Lower lobe of right lung (tissue), 2 donors: ENCODE data around the gene PRKG2. TPM values are rescaled to one million over a fixed set of nuclear protein-coding genes. Genes with fewer than 3 reads are reported as not detected.

Source experiments
- ATAC-seq, 2 donors: fragments of 200-7000 bp; cut with Tn5 transposase; one replicate each; pipeline ENCODE4 v1.9.1; 2020 to 2022; ENCODE audit warnings: mild to moderate bottlenecking in 2 of 2, moderate library complexity in 2 of 2
- DNase-seq: peaks from one replicate; pipeline ENCODE4 v3.0.0-alpha.2; 2020
- H3K27ac ChIP-seq: fragments of 200-600 bp; one replicate; pipeline ENCODE4 v1.8.0; 2022
- H3K27me3 ChIP-seq: fragments of 200-600 bp; one replicate; pipeline ENCODE4 v1.8.0; 2022; ENCODE audit warnings: low read depth
- H3K36me3 ChIP-seq: fragments of 200-600 bp; one replicate; pipeline ENCODE4 v1.8.0; 2022; ENCODE audit warnings: mild to moderate bottlenecking
- H3K4me1 ChIP-seq: fragments of 200-600 bp; one replicate; pipeline ENCODE4 v1.8.0; 2022
- H3K4me3 ChIP-seq: fragments of 200-600 bp; one replicate; pipeline ENCODE4 v1.8.0; 2022; ENCODE audit warnings: mild to moderate bottlenecking
- H3K9me3 ChIP-seq: fragments of 200-600 bp; one replicate; pipeline ENCODE4 v1.8.0; 2022
- intact Hi-C: fragments of 100-400 bp; cut with DNase I; formaldehyde crosslinking; loops from one replicate; pipeline ENCODE4 v1.11.0; 2022
- total RNA-seq: library from RNA; stranded (reverse); fragmentation: NEBNext Ultra II Directional; extraction: Animal tissue kit (Norgen Biotek cat#: 25700); gene quantifications from one replicate; pipeline ENCODE4 v1.2.1, GENCODE V29; 2021
- TF ChIP-seq, protein P1 (sequence below): fragments of 200-600 bp; IDR thresholded peaks from one replicate; pipeline ENCODE4 v1.8.0; 2022; ENCODE audit warnings: antibody characterized with exemption, mild to moderate bottlenecking
- donor health status: DM: no; HTN: yes; CAD: no; lungs with severe emphysema.

Gene PRKG2
- total RNA-seq, 1 donor from 2014 or later, result 6.4 TPM

DNA sequence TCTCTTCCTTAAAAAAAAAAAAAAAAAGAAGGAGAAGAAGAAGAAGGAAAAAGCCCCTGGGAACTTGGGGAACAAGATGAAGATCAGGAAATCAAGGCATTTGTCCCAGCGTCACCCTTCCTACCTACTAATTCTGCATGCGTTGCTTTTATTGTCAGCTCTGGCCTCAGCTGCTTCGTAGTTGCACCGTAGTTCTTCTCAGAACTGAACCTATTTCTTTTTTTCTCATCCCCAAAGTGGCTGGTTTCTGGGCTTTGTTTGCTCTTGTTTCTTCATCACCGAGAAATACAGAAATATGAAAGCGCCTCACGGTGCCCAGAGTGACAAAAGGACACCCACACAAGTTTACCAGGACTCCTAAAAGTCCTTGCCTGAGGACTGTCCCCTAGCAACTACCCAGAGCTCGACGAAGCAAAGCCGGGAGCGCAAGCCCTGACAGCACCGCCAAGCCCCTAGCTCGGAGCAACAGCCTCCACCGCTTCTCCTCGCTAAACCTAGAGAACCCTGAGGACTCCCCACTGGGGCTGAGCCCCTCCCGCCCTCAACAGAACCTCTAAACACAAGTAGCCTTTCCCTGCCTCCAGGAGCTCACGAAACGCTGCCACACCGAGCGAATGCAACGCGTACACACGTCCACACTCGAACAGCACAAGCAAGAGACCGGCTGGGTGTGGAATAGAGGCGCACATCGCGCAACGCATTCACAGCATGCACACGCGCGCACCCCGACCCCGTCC lies 710 bp downstream of the PRKG2 start:
- H3K4me1 ChIP-seq, result peaks cover 5% of the 10 kb centered on the region
- ATAC-seq, result peak; percentile 71 to 77
- H3K27ac ChIP-seq, result peak overlapping the region; percentile 18
- no peaks in the 10 kb centered on the region for H3K36me3 ChIP-seq
- intact Hi-C loops, result no loop called here
- TF ChIP-seq, protein P1, sequence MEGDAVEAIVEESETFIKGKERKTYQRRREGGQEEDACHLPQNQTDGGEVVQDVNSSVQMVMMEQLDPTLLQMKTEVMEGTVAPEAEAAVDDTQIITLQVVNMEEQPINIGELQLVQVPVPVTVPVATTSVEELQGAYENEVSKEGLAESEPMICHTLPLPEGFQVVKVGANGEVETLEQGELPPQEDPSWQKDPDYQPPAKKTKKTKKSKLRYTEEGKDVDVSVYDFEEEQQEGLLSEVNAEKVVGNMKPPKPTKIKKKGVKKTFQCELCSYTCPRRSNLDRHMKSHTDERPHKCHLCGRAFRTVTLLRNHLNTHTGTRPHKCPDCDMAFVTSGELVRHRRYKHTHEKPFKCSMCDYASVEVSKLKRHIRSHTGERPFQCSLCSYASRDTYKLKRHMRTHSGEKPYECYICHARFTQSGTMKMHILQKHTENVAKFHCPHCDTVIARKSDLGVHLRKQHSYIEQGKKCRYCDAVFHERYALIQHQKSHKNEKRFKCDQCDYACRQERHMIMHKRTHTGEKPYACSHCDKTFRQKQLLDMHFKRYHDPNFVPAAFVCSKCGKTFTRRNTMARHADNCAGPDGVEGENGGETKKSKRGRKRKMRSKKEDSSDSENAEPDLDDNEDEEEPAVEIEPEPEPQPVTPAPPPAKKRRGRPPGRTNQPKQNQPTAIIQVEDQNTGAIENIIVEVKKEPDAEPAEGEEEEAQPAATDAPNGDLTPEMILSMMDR, result no peak
- peak; percentile 44 for DNase-seq
- H3K27me3 ChIP-seq, result peaks cover 27% of the 10 kb centered on the region
- no peaks in the 10 kb centered on the region for H3K9me3 ChIP-seq
- peak overlapping the region; percentile 51 for H3K4me3 ChIP-seq

DNA sequence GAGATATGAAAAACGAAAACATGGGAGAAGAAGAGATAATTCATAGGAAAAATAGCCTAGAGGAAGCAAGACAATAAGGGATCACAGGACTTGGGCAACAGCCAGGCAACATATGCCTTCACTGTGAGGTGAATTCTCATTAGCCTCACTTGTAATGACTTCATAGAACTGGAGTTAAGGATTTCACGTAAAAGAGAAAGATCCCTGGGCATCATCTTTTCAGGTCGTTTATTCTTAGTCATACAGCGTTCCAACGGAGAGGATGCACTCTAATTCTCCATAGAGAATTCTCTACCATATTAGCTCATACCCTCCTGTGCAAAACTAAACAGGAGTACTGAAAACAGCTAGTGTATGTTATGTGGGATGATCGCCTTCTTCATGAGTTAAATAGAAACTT lies 1.4 kb downstream of the PRKG2 start:
- DNase-seq (no peak), ATAC-seq (no peak)
- H3K4me3 ChIP-seq, result peak overlapping the region; percentile 51
- intact Hi-C loops, result no loop called here
- no peak overlapping the region for H3K27ac ChIP-seq
- no peaks in the 10 kb centered on the region for H3K36me3 ChIP-seq
- peaks cover 5% of the 10 kb centered on the region for H3K4me1 ChIP-seq
- peaks cover 27% of the 10 kb centered on the region for H3K27me3 ChIP-seq
- no peaks in the 10 kb centered on the region for H3K9me3 ChIP-seq
- TF ChIP-seq, protein P1, result no peak

- intact Hi-C loops, result no loop called here
- Histone ChIP-seq H3K4me1 (peaks cover 5% of the 10 kb centered on the region), H3K27me3 (peaks cover 24% of the 10 kb centered on the region), H3K4me3 (no peak overlapping the region), H3K27ac (no peak overlapping the region), H3K9me3 (no peaks in the 10 kb centered on the region), H3K36me3 (no peaks in the 10 kb centered on the region)
- DNase-seq (no peak), ATAC-seq (no peak)
- TF ChIP-seq, protein P1, result no peak
Observed at GRCh38 chr4:81211956-81212355, 3.1 kb downstream of the PRKG2 start.

DNA sequence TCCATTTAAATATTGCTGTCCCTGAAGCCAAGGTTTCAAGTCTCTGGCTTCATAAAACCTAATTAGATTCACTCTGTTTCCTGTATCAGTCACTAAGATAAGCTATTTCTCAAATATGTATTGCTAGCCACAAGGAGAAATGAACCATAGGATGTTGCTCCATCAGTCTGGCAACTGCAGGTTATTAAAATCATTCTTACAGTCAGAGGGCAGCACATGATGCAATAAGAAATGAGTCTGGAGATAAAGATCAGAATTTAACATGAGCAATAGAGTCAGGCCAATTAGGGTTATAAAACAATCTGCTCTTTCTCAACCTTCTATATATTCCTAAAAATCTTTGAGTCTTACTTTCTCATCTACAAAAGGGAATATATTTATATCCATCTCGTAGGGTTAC lies 7.2 kb downstream of the PRKG2 start:
- peaks cover under 1% of the 10 kb centered on the region for H3K27me3 ChIP-seq
- ATAC-seq, result no peak
- DNase-seq, result no peak
- H3K9me3 ChIP-seq, result no peaks in the 10 kb centered on the region
- no peaks in the 10 kb centered on the region for H3K4me1 ChIP-seq
- intact Hi-C loops, result no loop called here
- H3K27ac ChIP-seq, result no peak overlapping the region
- TF ChIP-seq, protein P1, result no peak
- H3K4me3 ChIP-seq, result no peak overlapping the region
- no peaks in the 10 kb centered on the region for H3K36me3 ChIP-seq

GRCh38 chr4:81205302-81205701 lies 9.7 kb downstream of the PRKG2 start:
- Histone ChIP-seq H3K4me1 (no peaks in the 10 kb centered on the region), H3K36me3 (no peaks in the 10 kb centered on the region), H3K27ac (no peak overlapping the region), H3K27me3 (no peaks in the 10 kb centered on the region), H3K9me3 (no peaks in the 10 kb centered on the region), H3K4me3 (no peak overlapping the region)
- ATAC-seq, result no peak
- TF ChIP-seq, protein P1, result no peak
- no peak for DNase-seq
- intact Hi-C loops, result no loop called here
